Dedifferentiated amniotic fluid mesenchymal stem cell (primary cell): ENCODE data around the gene ZNF512B.
"Not testable (repeated sequence)": the region's sequence is repeated elsewhere in the genome, so short reads cannot be mapped to it uniquely, and the experiment has no call there.

Source experiments
- DNase-seq: peaks from one replicate; pipeline ENCODE4 v3.0.0-alpha.2; 2016; ENCODE audit errors: extremely low spot score

Gene ZNF512B

GRCh38 chr20:63978319-63979228 is 8.8 kb upstream of the ZNF512B start:
- no peak for DNase-seq

- DNase-seq = no peak
Measured at GRCh38 chr20:63977739-63978276, 8.1 kb upstream of the ZNF512B start.

GRCh38 chr20:63976980-63977738 is 7.4 kb upstream of the ZNF512B start:
- DNase-seq = no peak

- DNase-seq = not testable (repeated sequence)
Measured at GRCh38 chr20:63976511-63976910, 6.8 kb upstream of the ZNF512B start.

GRCh38 chr20:63974402-63975200 is 4.9 kb upstream of the ZNF512B start:
- DNase-seq = no peak

- peak; percentile 81 for DNase-seq
Measured at GRCh38 chr20:63973636-63974401, 4.1 kb upstream of the ZNF512B start.

- DNase-seq = no peak
Measured at GRCh38 chr20:63973160-63973479, 3.4 kb upstream of the ZNF512B start.

- no peak for DNase-seq
Measured at GRCh38 chr20:63972312-63973159, 2.8 kb upstream of the ZNF512B start.

GRCh38 chr20:63971960-63972311 is 2.2 kb upstream of the ZNF512B start:
- DNase-seq = not testable (repeated sequence)

GRCh38 chr20:63970714-63971431 is 1.1 kb upstream of the ZNF512B start:
- no peak for DNase-seq

GRCh38 chr20:63968928-63969760 is 586 bp downstream of the ZNF512B start:
- DNase-seq = no peak

GRCh38 chr20:63968136-63968927 is 1.4 kb downstream of the ZNF512B start:
- DNase-seq = no peak

GRCh38 chr20:63967330-63968135 is 2.2 kb downstream of the ZNF512B start:
- no peak for DNase-seq

GRCh38 chr20:63966944-63967322 is 2.8 kb downstream of the ZNF512B start:
- no peak for DNase-seq

GRCh38 chr20:63966172-63966943 is 3.4 kb downstream of the ZNF512B start:
- no peak for DNase-seq

- DNase-seq = no peak
Measured at GRCh38 chr20:63964412-63964811, 5.3 kb downstream of the ZNF512B start.
